Amniotic epithelial cell (primary cell): ENCODE results near the gene CATSPERB.
"Not testable (repeated sequence)": the region's sequence is repeated elsewhere in the genome, so short reads cannot be mapped to it uniquely, and the experiment has no call there.

Experiments
- DNase-seq: peaks from one replicate; pipeline ENCODE4 v3.0.0-alpha.2; 2010; ENCODE audit warnings: low read depth

CATSPERB gene

GRCh38 chr14:91577632-91578233 is 154.2 kb downstream of the CATSPERB start:
- DNase-seq, result no peak

DNA sequence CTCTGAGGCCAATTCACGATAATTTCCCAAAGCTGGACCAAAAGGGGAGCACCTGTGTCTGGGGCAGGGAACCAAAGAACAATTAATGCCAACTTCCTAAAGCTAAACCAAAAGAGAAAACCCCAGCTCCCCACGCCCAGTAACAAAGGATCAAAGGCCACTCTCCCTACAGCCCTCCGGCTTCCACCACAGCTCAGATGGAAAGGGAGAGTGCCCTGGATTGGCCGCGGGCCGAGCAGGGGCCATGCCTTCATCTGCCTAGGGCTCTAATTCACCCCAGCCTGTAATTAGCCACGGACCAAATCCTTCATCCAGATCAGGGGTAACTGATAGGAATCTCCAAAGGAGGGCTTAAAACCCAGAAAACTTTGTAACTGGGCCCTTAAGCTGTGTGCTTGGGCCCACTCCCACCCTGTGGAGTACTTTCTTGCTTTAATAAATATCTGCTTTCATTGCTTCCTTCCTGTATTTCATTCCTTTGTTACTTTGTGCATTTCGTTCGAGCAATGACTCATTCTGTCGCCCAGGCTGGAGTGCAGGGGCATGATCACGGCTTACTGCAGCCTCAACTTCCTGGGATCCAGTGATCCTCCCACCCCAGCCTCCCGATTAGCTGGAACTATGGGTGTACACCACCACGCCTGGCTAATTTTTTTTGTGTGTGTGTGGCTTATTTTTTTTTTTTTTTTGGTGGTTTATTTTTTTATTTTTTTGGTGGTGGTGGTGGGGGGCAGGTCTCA is 156.2 kb downstream of the CATSPERB start:
- no peak for DNase-seq

- DNase-seq, result peak; percentile 1
These were observed 157.7 kb downstream of the CATSPERB start for GRCh38 chr14:91573894-91574837.

- no peak for DNase-seq
These were observed 158.4 kb downstream of the CATSPERB start for GRCh38 chr14:91573528-91573893.

DNA sequence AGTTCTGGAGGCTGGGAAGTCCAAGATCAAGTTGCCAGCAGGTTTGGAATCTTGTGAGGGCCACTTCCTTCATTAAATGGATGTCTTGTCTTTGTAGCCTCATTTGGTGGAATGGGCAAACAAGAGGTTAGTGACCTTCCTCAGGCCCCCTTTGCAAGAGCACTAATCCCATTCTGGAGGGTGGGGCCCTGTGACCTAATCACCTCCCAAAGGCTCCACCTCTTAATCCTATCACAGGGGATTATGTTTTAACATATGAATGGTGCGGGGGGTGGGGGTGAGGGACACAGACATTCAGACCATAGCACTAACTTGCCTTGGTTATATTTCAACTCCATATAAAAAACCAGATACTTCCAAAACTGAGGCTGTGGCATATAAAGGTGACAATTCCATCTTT is 161.9 kb downstream of the CATSPERB start:
- DNase-seq, result no peak

DNA sequence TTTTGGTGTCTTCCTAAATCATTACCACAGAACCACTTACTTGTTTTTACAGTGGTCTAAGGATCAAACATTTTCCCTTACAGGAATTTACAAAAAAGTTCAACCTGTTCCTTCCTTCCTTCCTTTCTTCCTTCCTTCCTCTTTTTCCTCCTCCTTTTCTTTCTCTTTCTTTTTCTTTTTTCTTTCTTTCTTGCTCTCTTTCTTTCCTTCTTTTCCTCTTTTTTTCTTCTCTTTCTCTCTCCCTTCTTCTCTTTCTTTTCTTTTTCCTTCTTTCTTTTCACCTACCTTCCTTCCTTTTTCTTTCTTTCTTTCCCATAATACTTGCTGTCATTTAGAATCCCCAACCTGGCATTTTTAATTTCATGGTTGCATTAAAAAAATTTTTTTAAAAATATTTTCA is 162.6 kb downstream of the CATSPERB start:
- DNase-seq, result no peak

GRCh38 chr14:91568626-91569025 is 163.3 kb downstream of the CATSPERB start:
- DNase-seq, result no peak

- not testable (repeated sequence) for DNase-seq
These were observed 164.1 kb downstream of the CATSPERB start for GRCh38 chr14:91567827-91568226.

GRCh38 chr14:91555531-91555930 is 176.4 kb downstream of the CATSPERB start:
- no peak for DNase-seq

DNA sequence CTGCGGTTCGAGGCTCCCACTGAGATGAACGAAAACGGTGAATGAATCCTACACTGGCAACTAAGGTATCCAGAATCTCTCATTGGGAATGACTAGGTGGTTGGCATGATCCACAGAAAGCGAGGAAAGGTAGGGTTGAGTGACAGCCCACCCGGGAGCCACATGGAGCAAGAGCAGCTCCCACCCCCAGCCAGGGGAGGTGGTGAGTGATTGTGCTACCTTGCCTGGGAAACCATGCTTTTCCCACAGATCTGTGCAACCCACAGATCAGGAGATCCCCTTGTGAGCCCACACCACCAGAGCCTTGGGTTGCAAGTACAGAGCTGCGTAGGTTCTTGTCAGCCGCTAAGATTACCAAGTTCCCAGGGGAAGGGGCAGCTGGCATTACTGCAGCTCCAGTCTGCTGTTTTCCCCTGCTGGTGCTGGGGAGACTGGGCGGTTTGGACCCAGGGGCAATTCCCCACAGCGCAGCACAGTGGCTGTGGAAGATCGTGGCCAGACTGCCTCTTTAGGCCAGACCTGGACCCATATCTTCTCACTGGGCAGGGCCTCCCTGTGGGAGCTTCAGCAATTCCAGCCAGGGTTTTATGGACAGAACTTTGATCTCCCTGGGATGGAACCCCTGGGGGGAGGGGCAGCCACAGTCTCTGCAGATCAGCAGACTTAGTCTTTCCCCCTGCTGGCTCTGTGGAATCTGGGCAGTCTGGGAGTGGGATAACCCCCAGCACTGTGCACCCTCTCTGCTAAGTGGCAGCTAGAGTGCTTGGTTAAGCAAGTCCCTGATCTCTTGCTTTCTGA is 177.2 kb downstream of the CATSPERB start:
- no peak for DNase-seq

DNA sequence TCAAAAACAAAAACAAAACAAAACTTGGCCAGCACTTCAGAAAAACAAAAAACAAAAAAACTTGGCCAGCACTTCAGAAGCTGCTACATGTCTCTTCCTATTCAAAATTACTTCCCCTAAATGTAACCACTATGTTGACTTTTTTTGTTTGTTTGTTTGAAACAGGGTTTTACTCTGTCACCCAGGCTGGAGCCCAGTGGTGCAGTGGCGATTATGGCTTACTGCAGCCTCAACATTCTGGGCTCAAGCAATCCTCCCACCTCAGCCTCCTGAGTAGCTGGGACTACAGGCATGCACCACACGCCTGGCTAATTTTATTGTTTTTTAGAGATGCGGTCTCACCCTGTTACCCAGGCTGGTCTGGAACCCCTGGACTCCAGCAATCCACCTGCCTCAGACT is 183.8 kb downstream of the CATSPERB start:
- no peak for DNase-seq

GRCh38 chr14:91545946-91546716 is 185.8 kb downstream of the CATSPERB start:
- DNase-seq, result no peak

DNA sequence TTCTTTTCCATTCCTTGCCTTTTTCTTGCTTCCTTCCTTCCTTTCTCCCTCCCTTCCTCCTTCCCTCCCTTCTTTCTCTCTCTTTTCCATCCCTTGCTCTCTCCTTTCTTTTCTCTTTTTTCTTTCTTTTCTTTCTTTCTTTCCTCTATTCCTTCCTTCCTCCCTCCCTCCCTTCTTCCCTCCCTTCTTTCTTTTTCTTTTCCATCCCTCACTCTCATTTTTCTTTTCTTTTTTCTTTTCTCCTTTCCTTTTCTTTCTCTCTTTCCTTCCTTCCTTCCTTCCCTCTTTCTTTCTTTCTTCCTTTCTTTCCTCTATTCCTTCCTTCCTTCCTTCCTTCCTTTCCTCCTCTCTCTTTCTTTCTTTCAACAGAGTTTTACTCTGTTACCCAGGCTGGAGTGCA is 186.7 kb downstream of the CATSPERB start:
- DNase-seq, result no peak

GRCh38 chr14:91536327-91536726 is 195.6 kb downstream of the CATSPERB start:
- no peak for DNase-seq

GRCh38 chr14:91534059-91534458 is 197.8 kb downstream of the CATSPERB start:
- DNase-seq, result not testable (repeated sequence)

GRCh38 chr14:91533623-91534022 is 198.3 kb downstream of the CATSPERB start:
- no peak for DNase-seq
